GM12878 (cell line): ENCODE measurements around the gene ITFG1. TPM values are rescaled to one million over a fixed set of nuclear protein-coding genes. Genes with fewer than 3 reads are reported as not detected.

Experiments
- ATAC-seq: fragments of 200-7000 bp; cut with Tn5 transposase; 3 replicates; pipeline ENCODE4 v1.9.1; 2020; ENCODE audit warnings: mild to moderate bottlenecking, moderate library complexity
- BruUV-seq: library from RNA; stranded (reverse); fragments of 400-500 nt; replicated peaks from 2 replicates; lab custom pipeline; 2021; lab: Mats Ljungman, UMichigan
- CTCF ChIA-PET: fragments of 300-600 bp; sonication (Branson Sonifier 250); formaldehyde crosslinking; extraction: SDS; loops from one replicate; lab custom pipeline; 2021; ENCODE audit warnings: inconsistent platforms; lab: Yijun Ruan, JAX
- POLR2A ChIA-PET: fragments of 350-600 bp; formaldehyde crosslinking; extraction: SDS; loops from one replicate; lab custom pipeline; 2021; ENCODE audit warnings: inconsistent platforms; lab: Charles Lee
- RAD21 ChIA-PET: fragments of 300-600 bp; sonication (Branson Sonifier 250); formaldehyde crosslinking; loops from one replicate; lab custom pipeline; 2023; ENCODE audit warnings: antibody characterized with exemption; ENCODE audit not compliant: unreplicated experiment; lab: Charles Lee
- SMC1A ChIA-PET: fragments of 300-600 bp; sonication (Branson Sonifier 250); formaldehyde crosslinking; loops from one replicate; lab custom pipeline; 2023; ENCODE audit not compliant: unreplicated experiment, uncharacterized antibody; lab: Charles Lee
- DNase-seq: peaks from one replicate; pipeline ENCODE4 v3.0.0-alpha.2; 2011; ENCODE audit warnings: low read depth, low spot score
- FAIRE-seq: peaks from 3 replicates; lab custom pipeline; 2011; peaks lifted over from hg19 to GRCh38; lab: Jason Lieb, UNC
- H2AFZ ChIP-seq: 2 replicates; pipeline ENCODE4 v1.6.0; 2011; ENCODE audit warnings: low read depth, low read length, control low read depth; ENCODE audit not compliant: control insufficient read depth
- H3K27ac ChIP-seq: 2 replicates; pipeline ENCODE4 v1.5.1; 2011; ENCODE audit warnings: control low read depth; ENCODE audit not compliant: control insufficient read depth, insufficient read depth
- H3K27me3 ChIP-seq, 2 experiments: replicated peaks in 1 of 2; 2 replicates each; pipeline versions ENCODE4 v1.6.0 to v1.6.1; 2011; ENCODE audit warnings: low read length in 1 of 2; ENCODE audit not compliant: control insufficient read depth in 2 of 2, insufficient read depth in 2 of 2
- H3K36me3 ChIP-seq, 2 experiments: 2 replicates each; pipeline ENCODE4 v1.5.1; 2011; ENCODE audit warnings: low read length in 1 of 2; ENCODE audit not compliant: control insufficient read depth in 2 of 2, insufficient read depth in 2 of 2
- H3K4me1 ChIP-seq: 2 replicates; pipeline ENCODE4 v1.6.1; 2011; ENCODE audit warnings: mild to moderate bottlenecking, low read length, moderate library complexity, mixed read lengths; ENCODE audit not compliant: control insufficient read depth, insufficient read depth
- H3K4me2 ChIP-seq: 2 replicates; pipeline ENCODE4 v1.6.0; 2011; ENCODE audit warnings: control low read depth; ENCODE audit not compliant: control insufficient read depth, insufficient read depth
- H3K4me3 ChIP-seq: fragments of 200-600 bp; sonication (generic); 2 replicates; pipeline ENCODE4 v1.5.1; 2016
- H3K79me2 ChIP-seq: 2 replicates; pipeline ENCODE4 v1.6.0; 2011; ENCODE audit warnings: low read length; ENCODE audit not compliant: control insufficient read depth, insufficient read depth
- H3K9ac ChIP-seq: 2 replicates; pipeline ENCODE4 v1.8.0; 2011; ENCODE audit warnings: low read length, control low read depth, mixed read lengths; ENCODE audit not compliant: control insufficient read depth, insufficient read depth
- H3K9me3 ChIP-seq: replicated peaks from 3 replicates; pipeline ENCODE4 v1.5.1; 2011; ENCODE audit warnings: mild to moderate bottlenecking, low read length; ENCODE audit not compliant: control insufficient read depth, insufficient read depth
- H4K20me1 ChIP-seq: 2 replicates; pipeline ENCODE4 v1.6.0; 2011; ENCODE audit not compliant: control insufficient read depth, insufficient read depth
- CBFB ChIP-seq: IDR thresholded peaks from 2 replicates; pipeline ENCODE4 v1.6.1; 2016; ENCODE audit warnings: antibody characterized with exemption, low read depth
- CBX3 ChIP-seq: fragments of 200-600 bp; sonication (generic); IDR thresholded peaks from 2 replicates; pipeline ENCODE4 v1.6.1; 2016; ENCODE audit warnings: low read depth, borderline replicate concordance
- CEBPB ChIP-seq, 2 experiments: fragments of 150-350 bp in 1 of 2; IDR thresholded peaks; 2 replicates each; pipeline ENCODE4 v1.6.1; 2012 to 2014; ENCODE audit warnings: low read depth in 2 of 2, low read length in 2 of 2, borderline replicate concordance in 1 of 2, inconsistent platforms in 1 of 2
- DPF2 ChIP-seq: fragments of 450-650 bp; IDR thresholded peaks from 2 replicates; pipeline ENCODE4 v1.6.1; 2017; ENCODE audit warnings: mild to moderate bottlenecking
- E2F8 ChIP-seq: fragments of 450-650 bp; IDR thresholded peaks from 2 replicates; pipeline ENCODE4 v1.6.1; 2018; ENCODE audit warnings: mild to moderate bottlenecking, low read depth, moderate library complexity; ENCODE audit not compliant: partially characterized antibody
- EGR1 ChIP-seq, 2 experiments: IDR thresholded peaks; 1 replicate in 1 of 2; 2 replicates in 1 of 2; pipeline ENCODE4 v1.6.1; 2011 to 2012; ENCODE audit warnings: low read depth in 2 of 2, low read length in 2 of 2, borderline replicate concordance in 1 of 2, mild to moderate bottlenecking in 1 of 2, moderate library complexity in 1 of 2
- KDM1A ChIP-seq: fragments of 200-600 bp; sonication (generic); IDR thresholded peaks from 2 replicates; pipeline ENCODE4 v1.6.1; 2016; ENCODE audit warnings: borderline replicate concordance
- NKRF ChIP-seq: fragments of 450-650 bp; conservative IDR thresholded peaks from 2 replicates; pipeline ENCODE4 v1.6.1; 2017; ENCODE audit warnings: mild to moderate bottlenecking, moderate library complexity
- POU2F2 ChIP-seq: IDR thresholded peaks from 3 replicates; pipeline ENCODE4 v1.6.1; 2011; ENCODE audit warnings: low read depth, mild to moderate bottlenecking, low read length, borderline replicate concordance
- RAD21 ChIP-seq: IDR thresholded peaks from 2 replicates; pipeline ENCODE4 v1.6.1; 2011; ENCODE audit warnings: mild to moderate bottlenecking, low read depth, low read length, moderate library complexity; ENCODE audit not compliant: insufficient read depth
- SMAD1 ChIP-seq: fragments of 450-650 bp; IDR thresholded peaks from 2 replicates; pipeline ENCODE4 v1.6.1; 2018; ENCODE audit warnings: mild to moderate bottlenecking, low read depth; ENCODE audit not compliant: partially characterized antibody
- ZNF384 ChIP-seq: IDR thresholded peaks from 2 replicates; pipeline ENCODE4 v1.6.1; 2012; ENCODE audit warnings: low read depth, mild to moderate bottlenecking, low read length, improper control_type of control experiment, borderline replicate concordance
- WGBS: methylation state at CpG from one replicate; pipeline ENCODE4 v1.1.6; 2016; ENCODE audit warnings: low lambda C conversion rate; ENCODE audit not compliant: insufficient replicate concordance, insufficient coverage; ENCODE audit errors: missing lambda C conversion rate; 5-methylcytosine and 5-hydroxymethylcytosine counted together
- in situ Hi-C: fragments of 300-500 bp; cut with MboI; formaldehyde crosslinking; loops from 9 replicates; pipeline ENCODE4 v1.14.3; 2018; ENCODE audit warnings: mixed read lengths
- intact Hi-C: fragments of 100-400 bp; cut with micrococcal nuclease; formaldehyde crosslinking; loops from one replicate; pipeline ENCODE4 v1.14.2; 2022; ENCODE audit not compliant: unreplicated experiment
- polyA plus RNA-seq, 11 experiments: library from polyadenylated mRNA; depleted of rRNA in 4 of 11; unstranded in 6 of 11; stranded (reverse) in 5 of 11; fragments of >200 nt; fragmentation: Nextera tagmentation in 4 of 11; fragmentation: Illumina TruSeq in 1 of 11; extraction: Ambion mirVana in 4 of 11; extraction: Trizol in 1 of 11; gene quantifications; 1 replicate in 1 of 11; 2 replicates in 10 of 11; pipeline versions ENCODE4 v1.2.1 to v1.2.3, GENCODE V29; 2011 to 2016; ENCODE audit warnings: inconsistent platforms in 2 of 11, missing spikeins in 2 of 11, low read depth in 1 of 11
- total RNA-seq, 4 experiments: library from RNA; depleted of rRNA in 3 of 4; stranded (reverse); fragments of >200 nt in 3 of 4; fragmentation: Illumina TruSeq in 1 of 4; extraction: Trizol in 1 of 4; gene quantifications; 2 replicates each; pipeline versions ENCODE4 v1.2.1 to v1.2.3, GENCODE V29; 2013 to 2021
- TF ChIP-seq, protein P1 (sequence below): IDR thresholded peaks from 2 replicates; pipeline ENCODE4 v1.6.1; 2011; ENCODE audit warnings: low read depth, mild to moderate bottlenecking, low read length, moderate library complexity, borderline replicate concordance; ENCODE audit errors: extremely low read depth
- TF ChIP-seq, protein P2 (sequence below): IDR thresholded peaks from 2 replicates; pipeline ENCODE4 v1.6.1; 2011; ENCODE audit warnings: borderline replicate concordance, low read depth, mild to moderate bottlenecking, moderate library complexity, low read length; ENCODE audit not compliant: insufficient read depth, poor library complexity, severe bottlenecking

Gene ITFG1
- total and polyA plus RNA-seq, 10 of the 15 experiments (the other 5 are each of a cell fraction or from before 2014, with no cell fraction given) = 9.3 to 56.3 (median 28.6) TPM

DNA sequence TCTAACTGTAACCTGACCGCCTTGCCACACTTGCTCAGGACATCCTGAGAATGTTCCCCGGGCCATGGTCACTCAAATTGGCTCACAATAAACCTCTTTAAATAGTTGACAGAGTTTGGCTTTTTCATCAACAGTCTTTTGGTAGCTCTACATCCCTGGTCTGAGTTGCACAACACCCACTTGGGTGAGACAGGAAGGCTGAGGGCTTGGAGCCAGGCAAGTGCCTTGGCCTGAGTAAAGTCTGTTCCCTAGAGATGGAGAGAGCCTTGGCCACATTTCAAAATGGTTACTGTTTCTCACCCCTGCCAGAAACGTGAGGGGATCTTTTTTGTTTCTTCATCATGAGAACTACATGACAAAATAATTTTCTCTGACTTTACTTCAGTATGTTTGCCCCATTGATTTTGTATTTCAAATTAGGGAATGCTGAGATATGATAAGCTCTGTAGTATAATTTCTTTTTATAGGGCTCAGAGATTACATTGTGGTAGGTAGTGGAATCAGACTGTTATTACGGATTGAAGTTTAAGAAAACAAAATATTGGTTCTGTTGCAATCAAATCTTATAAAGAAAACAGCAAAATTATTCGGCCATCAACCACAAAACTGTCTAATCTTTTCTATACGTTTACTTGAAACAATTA, 263.2 kb downstream of the ITFG1 start:
- Histone ChIP-seq H3K4me2 (no peak overlapping the region), H3K36me3 (no peaks in the 10 kb centered on the region), H3K9ac (no peak overlapping the region), H2AFZ (no peak overlapping the region), H3K4me1 (no peaks in the 10 kb centered on the region), H3K4me3 (no peak overlapping the region), H3K79me2 (no peaks in the 10 kb centered on the region), H3K27me3 (no peaks in the 10 kb centered on the region), H3K27ac (no peak overlapping the region), H3K9me3 (no peaks in the 10 kb centered on the region), H4K20me1 (no peaks in the 10 kb centered on the region)
- RAD21 ChIA-PET = no interaction called here
- SMC1A ChIA-PET = no interaction called here
- TF ChIP-seq KDM1A (no peak), ZNF384 (no peak), EGR1 (IDR thresholded peaks at IDR 0.05; ENCODE audit: borderline replicate concordance in 1 of 2, low read depth in 2 of 2, low read length in 2 of 2) (no peak), RAD21 (no peak), E2F8 (no peak), NKRF (no peak), SMAD1 (no peak), POU2F2 (no peak), DPF2 (no peak), CEBPB (IDR thresholded peaks at IDR 0.05; ENCODE audit: borderline replicate concordance in 1 of 2, low read depth in 2 of 2, low read length in 2 of 2) (no peak), CBFB (no peak), CBX3 (no peak)
- TF ChIP-seq, protein P1, sequence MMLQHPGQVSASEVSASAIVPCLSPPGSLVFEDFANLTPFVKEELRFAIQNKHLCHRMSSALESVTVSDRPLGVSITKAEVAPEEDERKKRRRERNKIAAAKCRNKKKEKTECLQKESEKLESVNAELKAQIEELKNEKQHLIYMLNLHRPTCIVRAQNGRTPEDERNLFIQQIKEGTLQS = no peak
- TF ChIP-seq, protein P2, sequence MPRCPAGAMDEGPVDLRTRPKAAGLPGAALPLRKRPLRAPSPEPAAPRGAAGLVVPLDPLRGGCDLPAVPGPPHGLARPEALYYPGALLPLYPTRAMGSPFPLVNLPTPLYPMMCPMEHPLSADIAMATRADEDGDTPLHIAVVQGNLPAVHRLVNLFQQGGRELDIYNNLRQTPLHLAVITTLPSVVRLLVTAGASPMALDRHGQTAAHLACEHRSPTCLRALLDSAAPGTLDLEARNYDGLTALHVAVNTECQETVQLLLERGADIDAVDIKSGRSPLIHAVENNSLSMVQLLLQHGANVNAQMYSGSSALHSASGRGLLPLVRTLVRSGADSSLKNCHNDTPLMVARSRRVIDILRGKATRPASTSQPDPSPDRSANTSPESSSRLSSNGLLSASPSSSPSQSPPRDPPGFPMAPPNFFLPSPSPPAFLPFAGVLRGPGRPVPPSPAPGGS = no peak
- 91% methylated on average over 6 of the region's 6 CpGs for WGBS
- POLR2A ChIA-PET = no interaction called here
- CTCF ChIA-PET = interaction anchor here (0.8 to 1.5 kb wide), 2 partner anchors 48 to 967 kb away, joined by 3 to 5 read pairs; no protein-coding TSS in a partner anchor
- BruUV-seq = no TSS peak
- in situ Hi-C loops (no loop called here), intact Hi-C loops (no loop called here)
- ATAC-seq (no peak), FAIRE-seq (no peak), DNase-seq (no peak)
